WI38 (cell line): ENCODE results near the gene FAM222B.

Experiments used
- H3K4me3 ChIP-seq: 2 replicates; pipeline ENCODE4 v1.5.1; 2011; ENCODE audit warnings: low read depth, mild to moderate bottlenecking, control low read depth, low read length
- TF ChIP-seq, protein P1 (sequence below): IDR thresholded peaks from 2 replicates; pipeline ENCODE4 v1.5.1; 2012; ENCODE audit warnings: low read depth, mild to moderate bottlenecking, control low read depth, low read length

The FAM222B gene

GRCh38 chr17:28706471-28707338, 135.9 kb downstream of the FAM222B start:
- H3K4me3 ChIP-seq = no peak overlapping the region
- TF ChIP-seq, protein P1, sequence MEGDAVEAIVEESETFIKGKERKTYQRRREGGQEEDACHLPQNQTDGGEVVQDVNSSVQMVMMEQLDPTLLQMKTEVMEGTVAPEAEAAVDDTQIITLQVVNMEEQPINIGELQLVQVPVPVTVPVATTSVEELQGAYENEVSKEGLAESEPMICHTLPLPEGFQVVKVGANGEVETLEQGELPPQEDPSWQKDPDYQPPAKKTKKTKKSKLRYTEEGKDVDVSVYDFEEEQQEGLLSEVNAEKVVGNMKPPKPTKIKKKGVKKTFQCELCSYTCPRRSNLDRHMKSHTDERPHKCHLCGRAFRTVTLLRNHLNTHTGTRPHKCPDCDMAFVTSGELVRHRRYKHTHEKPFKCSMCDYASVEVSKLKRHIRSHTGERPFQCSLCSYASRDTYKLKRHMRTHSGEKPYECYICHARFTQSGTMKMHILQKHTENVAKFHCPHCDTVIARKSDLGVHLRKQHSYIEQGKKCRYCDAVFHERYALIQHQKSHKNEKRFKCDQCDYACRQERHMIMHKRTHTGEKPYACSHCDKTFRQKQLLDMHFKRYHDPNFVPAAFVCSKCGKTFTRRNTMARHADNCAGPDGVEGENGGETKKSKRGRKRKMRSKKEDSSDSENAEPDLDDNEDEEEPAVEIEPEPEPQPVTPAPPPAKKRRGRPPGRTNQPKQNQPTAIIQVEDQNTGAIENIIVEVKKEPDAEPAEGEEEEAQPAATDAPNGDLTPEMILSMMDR = no peak
